ENCODE data around the gene ITIH3.

ITIH3 gene

GRCh38 chr3:52793702-52794611, 639 bp upstream of the ITIH3 start:
- no peak for DNase-seq

GRCh38 chr3:52795298-52795900, 803 bp downstream of the ITIH3 start:
- DNase-seq, result no peak

- no peak for DNase-seq
These were observed 1.8 kb downstream of the ITIH3 start for GRCh38 chr3:52796411-52796810.

- no peak for DNase-seq
These were observed 3.9 kb downstream of the ITIH3 start for GRCh38 chr3:52798376-52798977.

- DNase-seq, result peak; percentile 8
These were observed 4.4 kb downstream of the ITIH3 start for GRCh38 chr3:52798978-52799476.

GRCh38 chr3:52800079-52800478, 5.5 kb downstream of the ITIH3 start:
- DNase-seq, result no peak

- DNase-seq, result no peak
These were observed 7.2 kb downstream of the ITIH3 start for GRCh38 chr3:52801839-52802238.

- DNase-seq, result no peak
These were observed 10.9 kb downstream of the ITIH3 start for GRCh38 chr3:52805270-52806039.

GRCh38 chr3:52809149-52809548, 14.6 kb downstream of the ITIH3 start:
- no peak for DNase-seq

GRCh38 chr3:52809662-52810377, 15.2 kb downstream of the ITIH3 start:
- DNase-seq, result no peak

GRCh38 chr3:52810923-52811322, 16.3 kb downstream of the ITIH3 start:
- DNase-seq, result no peak

- DNase-seq, result no peak
These were observed 16.9 kb downstream of the ITIH3 start for GRCh38 chr3:52811452-52812011.

- DNase-seq, result no peak
These were observed 19.2 kb downstream of the ITIH3 start for GRCh38 chr3:52813810-52814209.

- no peak for DNase-seq
These were observed 21.6 kb downstream of the ITIH3 start for GRCh38 chr3:52816199-52816598.

GRCh38 chr3:52816654-52817053, 22.1 kb downstream of the ITIH3 start:
- DNase-seq, result no peak

- no peak for DNase-seq
These were observed 22.6 kb downstream of the ITIH3 start for GRCh38 chr3:52817221-52817620.

- DNase-seq, result no peak
These were observed 23.3 kb downstream of the ITIH3 start for GRCh38 chr3:52817860-52818259.

GRCh38 chr3:52819936-52820335, 25.3 kb downstream of the ITIH3 start:
- DNase-seq, result no peak

- no peak for DNase-seq
These were observed 26.1 kb downstream of the ITIH3 start for GRCh38 chr3:52820736-52821135.

GRCh38 chr3:52822363-52822762, 27.8 kb downstream of the ITIH3 start:
- DNase-seq, result no peak

GRCh38 chr3:52824037-52824436, 29.4 kb downstream of the ITIH3 start:
- DNase-seq, result no peak

GRCh38 chr3:52827441-52827840, 32.8 kb downstream of the ITIH3 start:
- no peak for DNase-seq
